AG10803 (cell line): ENCODE data around the gene OPRD1.
"Not testable (repeated sequence)": the region's sequence is repeated elsewhere in the genome, so short reads cannot be mapped to it uniquely, and the experiment has no call there.

Experiments used
- DNase-seq: peaks from one replicate; pipeline ENCODE4 v3.0.0; 2010; ENCODE audit warnings: low read depth
- H3K4me3 ChIP-seq: 2 replicates; pipeline ENCODE4 v1.5.1; 2011; ENCODE audit warnings: mild to moderate bottlenecking, low read length, control low read depth
- CTCF ChIP-seq: conservative IDR thresholded peaks from 2 replicates; pipeline ENCODE4 v1.5.1; 2011; ENCODE audit warnings: mild to moderate bottlenecking, low read length, control low read depth, inconsistent platforms

OPRD1 gene

GRCh38 chr1:28864695-28865094 is 52.7 kb downstream of the OPRD1 start:
- DNase-seq = no peak

GRCh38 chr1:28865997-28866650 is 54.2 kb downstream of the OPRD1 start:
- no peak for TF ChIP-seq CTCF
- no peak for DNase-seq
- no peak overlapping the region for H3K4me3 ChIP-seq

More at GRCh38 chr1:28864695-28865094, 52.7 kb downstream of the OPRD1 start:
- H3K4me3 ChIP-seq = no peak overlapping the region
- TF ChIP-seq CTCF = no peak

- no peak overlapping the region for H3K4me3 ChIP-seq
- DNase-seq = no peak
- TF ChIP-seq CTCF = no peak
These were observed 55.9 kb downstream of the OPRD1 start for GRCh38 chr1:28867850-28868249.

GRCh38 chr1:28869952-28870351 is 58.0 kb downstream of the OPRD1 start:
- DNase-seq = no peak

GRCh38 chr1:28871631-28872401 is 59.8 kb downstream of the OPRD1 start:
- no peak overlapping the region for H3K4me3 ChIP-seq
- no peak for DNase-seq
- no peak for TF ChIP-seq CTCF

More at GRCh38 chr1:28869952-28870351, 58.0 kb downstream of the OPRD1 start:
- TF ChIP-seq CTCF = no peak
- H3K4me3 ChIP-seq = no peak overlapping the region

- DNase-seq, H3K4me3 ChIP-seq: not testable (repeated sequence)
These were observed 63.2 kb downstream of the OPRD1 start for GRCh38 chr1:28875134-28875533.

GRCh38 chr1:28877132-28877781 is 65.3 kb downstream of the OPRD1 start:
- peak; percentile 94 for TF ChIP-seq CTCF
- H3K4me3 ChIP-seq = no peak overlapping the region
- DNase-seq = peak; percentile 58
